SK-N-SH treated with all-trans-retinoic acid at 6 μM for 48 hours (cell line): ENCODE measurements around the gene SLAMF1.

Source experiments
- ATAC-seq: fragments of 200-7000 bp; cut with Tn5 transposase; 3 replicates; pipeline ENCODE4 v1.9.1; 2020; ENCODE audit warnings: mild to moderate bottlenecking, moderate library complexity
- ARNTL ChIP-seq: fragments of 450-650 bp; formaldehyde crosslinking; IDR thresholded peaks from 2 replicates; pipeline ENCODE4 v1.5.0; 2020; ENCODE audit warnings: low read depth, mild to moderate bottlenecking, moderate library complexity, borderline replicate concordance
- BACH2 ChIP-seq: fragments of 250-450 bp; sonication (Bioruptor Pico); IDR thresholded peaks from 2 replicates; pipeline ENCODE4 v1.9.0; 2021; ENCODE audit warnings: mild to moderate bottlenecking, borderline replicate concordance
- CREB5 ChIP-seq: fragments of 250-450 bp; sonication (Bioruptor Pico); IDR thresholded peaks from 2 replicates; pipeline ENCODE4 v1.5.1; 2020; ENCODE audit warnings: low read depth, mild to moderate bottlenecking, moderate library complexity
- CSDC2 ChIP-seq: fragments of 250-450 bp; sonication (Bioruptor Pico); IDR thresholded peaks from 2 replicates; pipeline ENCODE4 v1.5.0; 2020; ENCODE audit warnings: mild to moderate bottlenecking, moderate library complexity
- CSRNP3 ChIP-seq: fragments of 250-450 bp; sonication (Bioruptor Pico); IDR thresholded peaks from 2 replicates; pipeline ENCODE4 v1.5.1; 2021; ENCODE audit warnings: mild to moderate bottlenecking, moderate library complexity
- ESRRG ChIP-seq: fragments of 250-450 bp; sonication (Bioruptor Pico); IDR thresholded peaks from 2 replicates; pipeline ENCODE4 v1.6.1; 2021; ENCODE audit warnings: mild to moderate bottlenecking
- ISL1 ChIP-seq: fragments of 250-450 bp; sonication (Bioruptor Pico); IDR thresholded peaks from 2 replicates; pipeline ENCODE4 v2.1.2; 2022; ENCODE audit warnings: mild to moderate bottlenecking, moderate library complexity
- OSR1 ChIP-seq: fragments of 250-450 bp; sonication (Bioruptor Pico); IDR thresholded peaks from 2 replicates; pipeline ENCODE4 v1.8.0; 2022; ENCODE audit warnings: moderate library complexity, mild to moderate bottlenecking, inconsistent platforms
- PATZ1 ChIP-seq: fragments of 250-450 bp; sonication (Bioruptor Pico); IDR thresholded peaks from 2 replicates; pipeline ENCODE4 v1.8.0; 2020; ENCODE audit warnings: mild to moderate bottlenecking, moderate library complexity, borderline replicate concordance
- POU6F1 ChIP-seq: fragments of 250-450 bp; sonication (Bioruptor Pico); IDR thresholded peaks from 2 replicates; pipeline ENCODE4 v1.8.0; 2021; ENCODE audit warnings: low read depth, mild to moderate bottlenecking, moderate library complexity, borderline replicate concordance
- PPARA ChIP-seq: fragments of 250-450 bp; sonication (Bioruptor Pico); IDR thresholded peaks from 2 replicates; pipeline ENCODE4 v1.5.0; 2020; ENCODE audit warnings: mild to moderate bottlenecking, borderline replicate concordance
- SNAI2 ChIP-seq: fragments of 250-450 bp; sonication (Bioruptor Pico); IDR thresholded peaks from 2 replicates; pipeline ENCODE4 v1.5.0; 2020; ENCODE audit warnings: mild to moderate bottlenecking, moderate library complexity
- TCF4 ChIP-seq: fragments of 250-450 bp; sonication (Bioruptor Pico); IDR thresholded peaks from 2 replicates; pipeline ENCODE4 v1.8.0; 2021; ENCODE audit warnings: mild to moderate bottlenecking, moderate library complexity, borderline replicate concordance
- TOX ChIP-seq: fragments of 250-450 bp; sonication (Bioruptor Pico); IDR thresholded peaks from 2 replicates; pipeline ENCODE4 v1.8.0; 2021; ENCODE audit warnings: mild to moderate bottlenecking, moderate library complexity, borderline replicate concordance
- TSHZ2 ChIP-seq: fragments of 250-450 bp; sonication (Bioruptor Pico); IDR thresholded peaks from 2 replicates; pipeline ENCODE4 v1.5.0; 2020; ENCODE audit warnings: mild to moderate bottlenecking, moderate library complexity
- ZC3H10 ChIP-seq: fragments of 250-450 bp; sonication (Bioruptor Pico); IDR thresholded peaks from 2 replicates; pipeline ENCODE4 v1.5.1; 2021; ENCODE audit warnings: mild to moderate bottlenecking, moderate library complexity
- ZFP30 ChIP-seq: fragments of 450-650 bp; formaldehyde crosslinking; IDR thresholded peaks from 2 replicates; pipeline ENCODE4 v1.5.0; 2022; ENCODE audit warnings: mild to moderate bottlenecking, moderate library complexity
- ZNF565 ChIP-seq: fragments of 450-650 bp; formaldehyde crosslinking; conservative IDR thresholded peaks from 2 replicates; pipeline ENCODE4 v1.5.0; 2020; ENCODE audit warnings: low read depth, mild to moderate bottlenecking, moderate library complexity
- ZNF70 ChIP-seq: fragments of 450-650 bp; formaldehyde crosslinking; IDR thresholded peaks from 2 replicates; pipeline ENCODE4 v1.5.0; 2020; ENCODE audit warnings: mild to moderate bottlenecking, moderate library complexity
- ZNF8 ChIP-seq: fragments of 450-650 bp; formaldehyde crosslinking; IDR thresholded peaks from 2 replicates; pipeline ENCODE4 v1.5.0; 2020; ENCODE audit warnings: mild to moderate bottlenecking, moderate library complexity

The SLAMF1 gene

GRCh38 chr1:160633330-160633903, 13.4 kb downstream of the SLAMF1 start:
- TF ChIP-seq ISL1 (no peak), TOX (no peak), OSR1 (CRISPR knock-in tag) (no peak), TCF4 (CRISPR knock-in tag) (no peak), PPARA (CRISPR knock-in tag) (no peak), PATZ1 (CRISPR knock-in tag) (no peak), CREB5 (CRISPR knock-in tag) (no peak), ZNF8 (no peak), CSRNP3 (CRISPR knock-in tag) (no peak)
- ATAC-seq, result no peak

GRCh38 chr1:160631983-160632625, 14.7 kb downstream of the SLAMF1 start:
- TF ChIP-seq PPARA (CRISPR knock-in tag), result no peak
- no peak for TF ChIP-seq ZNF70 (CRISPR knock-in tag)
- no peak for TF ChIP-seq ARNTL (CRISPR knock-in tag)
- TF ChIP-seq CSDC2 (CRISPR knock-in tag), result no peak
- TF ChIP-seq CSRNP3 (CRISPR knock-in tag), result no peak
- TF ChIP-seq ZNF8, result no peak
- TF ChIP-seq TOX, result no peak
- no peak for TF ChIP-seq ISL1
- TF ChIP-seq ZC3H10 (CRISPR knock-in tag), result no peak
- TF ChIP-seq BACH2 (CRISPR knock-in tag), result no peak
- no peak for TF ChIP-seq ZFP30 (CRISPR knock-in tag)
- no peak for ATAC-seq

GRCh38 chr1:160630523-160631451, 16.1 kb downstream of the SLAMF1 start:
- no peak for ATAC-seq
- TF ChIP-seq POU6F1 (CRISPR knock-in tag), result no peak
- no peak for TF ChIP-seq BACH2 (CRISPR knock-in tag)
- no peak for TF ChIP-seq TSHZ2 (CRISPR knock-in tag)
- no peak for TF ChIP-seq ZNF70 (CRISPR knock-in tag)
- TF ChIP-seq CREB5 (CRISPR knock-in tag), result no peak
- TF ChIP-seq PATZ1 (CRISPR knock-in tag), result no peak
- TF ChIP-seq CSDC2 (CRISPR knock-in tag), result no peak
- no peak for TF ChIP-seq TCF4 (CRISPR knock-in tag)
- TF ChIP-seq PPARA (CRISPR knock-in tag), result no peak
- TF ChIP-seq ZFP30 (CRISPR knock-in tag), result no peak
- TF ChIP-seq ZNF565 (CRISPR knock-in tag), result no peak
- no peak for TF ChIP-seq SNAI2 (CRISPR knock-in tag)
- TF ChIP-seq ESRRG (CRISPR knock-in tag), result no peak
- TF ChIP-seq ZNF8, result no peak
